Activated CD4-positive, alpha-beta T cell treated with anti-CD3 and anti-CD28 coated beads for 24 hours (primary cell): ENCODE results near the gene SAPCD2.

Source experiments
- DNase-seq, 2 donors: peaks; one replicate each; pipeline ENCODE4 v3.0.0-alpha.2; 2020; ENCODE audit warnings: low read depth in 2 of 2

Gene SAPCD2

DNA sequence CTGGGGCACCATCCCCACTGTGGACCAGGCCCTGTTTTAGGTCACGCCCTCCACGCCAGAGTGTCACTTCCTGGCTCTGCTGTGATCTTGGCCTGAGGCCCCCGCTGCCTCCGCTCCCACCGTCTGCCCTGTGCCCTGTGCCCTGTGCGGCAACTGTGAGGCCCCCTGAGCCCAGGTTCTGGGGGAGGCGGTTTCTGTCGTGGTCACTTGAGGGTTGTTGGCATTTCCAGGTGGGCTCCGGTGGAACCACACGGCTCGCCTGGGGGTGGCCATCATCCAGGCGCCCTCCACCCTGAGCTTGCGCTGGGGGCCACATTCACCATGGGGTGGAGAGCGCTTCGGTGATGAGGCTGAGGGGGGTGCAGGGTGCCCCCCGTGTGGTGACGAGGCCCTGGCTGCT is 37.6 kb upstream of the SAPCD2 start:
- DNase-seq = no peak

GRCh38 chr9:137107312-137107921 is 37.1 kb upstream of the SAPCD2 start:
- no peak for DNase-seq

DNA sequence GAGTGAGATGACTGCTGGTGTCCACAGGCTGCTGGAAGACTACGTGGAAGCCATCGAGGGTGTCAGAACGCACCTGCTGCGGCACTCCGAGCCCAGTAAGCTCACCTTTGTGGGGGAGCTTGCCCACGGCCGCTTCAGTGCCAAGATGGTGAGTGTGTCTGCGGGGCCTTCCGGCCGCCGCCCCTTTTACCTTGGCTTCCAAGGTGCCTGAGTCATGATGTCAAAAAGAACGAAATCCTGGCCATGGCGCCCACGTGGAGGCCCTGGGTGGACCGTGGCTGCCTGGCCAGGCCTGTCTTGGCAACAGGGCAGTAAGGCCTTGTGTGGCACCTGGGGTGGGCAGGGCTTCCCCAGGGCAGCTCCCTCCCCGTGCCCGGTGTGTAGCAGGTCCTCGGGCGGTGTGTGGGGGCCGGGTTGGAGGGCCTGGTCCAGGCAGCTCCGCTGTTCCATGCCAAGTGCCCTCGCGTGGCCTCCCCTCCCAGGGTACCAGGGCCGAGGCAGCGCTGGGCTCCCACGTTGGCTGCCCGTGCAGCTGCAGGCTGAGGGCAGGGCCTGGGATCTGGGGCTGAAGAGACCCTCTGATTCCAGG is 36.4 kb upstream of the SAPCD2 start:
- no peak for DNase-seq

GRCh38 chr9:137105814-137106661 is 35.7 kb upstream of the SAPCD2 start:
- no peak for DNase-seq

DNA sequence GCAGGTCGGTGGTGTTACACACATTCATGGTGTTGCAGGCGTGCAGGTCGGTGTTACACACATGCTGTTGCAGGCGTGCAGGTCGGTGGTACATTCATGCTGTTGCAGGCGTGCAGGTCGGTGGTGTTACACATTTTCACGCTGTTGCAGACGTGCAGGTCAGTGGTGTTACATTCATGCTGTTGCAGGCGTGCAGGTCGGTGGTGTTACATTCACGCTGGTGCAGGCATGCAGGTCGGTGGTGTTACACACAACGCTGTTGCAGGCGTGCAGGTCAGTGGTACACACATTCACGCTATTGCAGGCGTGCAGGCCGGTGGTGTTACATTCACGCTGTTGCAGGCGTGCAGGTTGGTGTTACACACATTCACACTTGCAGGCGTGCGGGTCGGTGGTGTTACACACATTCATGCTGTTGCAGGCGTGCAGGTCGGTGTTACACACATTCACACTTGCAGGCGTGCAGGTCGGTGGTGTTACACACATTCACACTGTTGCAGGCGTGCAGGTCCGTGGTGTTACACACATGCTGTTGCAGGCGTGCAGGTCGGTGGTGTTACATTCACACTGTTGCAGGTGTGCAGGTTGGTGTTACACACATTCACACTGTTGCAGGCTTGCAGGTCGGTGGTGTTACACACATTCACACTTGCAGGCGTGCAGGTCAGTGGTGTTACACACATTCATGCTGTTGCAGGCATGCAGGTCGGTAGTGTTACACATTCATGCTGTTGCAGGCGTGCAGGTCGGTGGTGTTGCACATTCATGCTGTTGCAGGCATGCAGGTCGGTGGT is 33.0 kb upstream of the SAPCD2 start:
- no peak for DNase-seq

GRCh38 chr9:137099231-137099630 is 28.9 kb upstream of the SAPCD2 start:
- no peak for DNase-seq

- DNase-seq = no peak
Measured at GRCh38 chr9:137097761-137098462, 27.6 kb upstream of the SAPCD2 start.

- DNase-seq = no peak
Measured at GRCh38 chr9:137096785-137097546, 26.6 kb upstream of the SAPCD2 start.

GRCh38 chr9:137095664-137096517 is 25.5 kb upstream of the SAPCD2 start:
- DNase-seq = peak; percentile 71 to 79

DNA sequence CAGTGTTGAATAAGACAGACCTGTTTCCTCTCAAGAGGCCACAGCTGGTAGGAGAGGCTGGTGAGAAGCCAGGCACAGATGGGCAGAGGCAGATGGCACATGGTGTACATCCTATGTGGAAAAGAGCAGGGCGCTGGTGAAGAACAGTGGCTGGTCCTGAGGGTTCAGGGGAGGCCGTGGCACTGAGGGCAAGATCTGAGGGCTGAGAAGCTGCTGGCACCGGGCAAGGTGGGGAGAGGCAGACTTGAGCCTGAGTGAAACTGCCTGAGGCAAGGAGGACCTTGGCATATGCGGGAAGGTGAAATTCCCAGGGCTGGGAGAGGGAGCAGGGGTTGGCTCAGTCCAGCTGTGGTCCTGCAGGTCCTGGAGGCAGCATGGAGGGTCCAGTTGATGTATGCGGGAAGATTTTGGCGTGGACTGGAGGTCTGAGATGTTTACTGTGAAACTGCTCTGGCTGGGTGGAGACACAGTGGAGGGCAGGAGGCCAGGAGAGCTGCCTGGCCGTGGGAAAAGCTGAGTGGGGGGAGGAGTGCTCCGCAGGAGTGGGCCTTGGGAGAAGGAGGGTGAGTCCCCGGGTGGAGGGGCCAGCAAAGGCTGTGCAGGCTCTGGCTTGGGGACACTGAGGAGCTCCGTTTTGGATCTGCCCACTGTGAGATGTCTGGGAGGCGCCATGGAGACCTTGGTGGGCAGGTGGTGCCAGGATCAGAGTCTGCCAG is 19.0 kb upstream of the SAPCD2 start:
- DNase-seq = no peak

- DNase-seq = no peak
Measured at GRCh38 chr9:137088121-137088520, 17.8 kb upstream of the SAPCD2 start.

DNA sequence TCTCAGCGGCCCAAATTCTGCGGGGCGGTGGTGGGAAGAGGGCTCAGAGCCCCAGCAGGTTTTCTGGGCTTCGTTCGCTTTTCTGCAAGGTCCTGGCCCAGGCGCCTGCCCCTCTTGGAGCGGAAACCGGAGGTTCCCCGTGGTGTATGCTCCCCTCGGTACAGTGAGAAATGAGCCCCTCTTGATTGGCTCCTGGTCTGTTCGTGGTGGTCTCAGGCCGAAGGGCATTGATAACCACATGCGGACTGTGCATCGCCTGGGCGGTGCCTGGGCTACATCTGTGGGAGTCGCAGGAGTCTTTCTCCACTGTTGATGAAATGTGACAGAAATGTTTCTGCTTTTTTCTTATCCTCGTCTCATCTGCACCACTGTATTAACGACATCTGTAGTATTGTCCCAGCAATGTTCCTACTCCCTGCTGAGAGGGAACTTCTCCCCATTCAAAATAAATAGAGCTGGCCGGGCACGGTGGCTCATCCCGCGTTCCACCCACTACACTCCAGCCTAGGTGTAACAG is 17.1 kb upstream of the SAPCD2 start:
- DNase-seq = no peak

DNA sequence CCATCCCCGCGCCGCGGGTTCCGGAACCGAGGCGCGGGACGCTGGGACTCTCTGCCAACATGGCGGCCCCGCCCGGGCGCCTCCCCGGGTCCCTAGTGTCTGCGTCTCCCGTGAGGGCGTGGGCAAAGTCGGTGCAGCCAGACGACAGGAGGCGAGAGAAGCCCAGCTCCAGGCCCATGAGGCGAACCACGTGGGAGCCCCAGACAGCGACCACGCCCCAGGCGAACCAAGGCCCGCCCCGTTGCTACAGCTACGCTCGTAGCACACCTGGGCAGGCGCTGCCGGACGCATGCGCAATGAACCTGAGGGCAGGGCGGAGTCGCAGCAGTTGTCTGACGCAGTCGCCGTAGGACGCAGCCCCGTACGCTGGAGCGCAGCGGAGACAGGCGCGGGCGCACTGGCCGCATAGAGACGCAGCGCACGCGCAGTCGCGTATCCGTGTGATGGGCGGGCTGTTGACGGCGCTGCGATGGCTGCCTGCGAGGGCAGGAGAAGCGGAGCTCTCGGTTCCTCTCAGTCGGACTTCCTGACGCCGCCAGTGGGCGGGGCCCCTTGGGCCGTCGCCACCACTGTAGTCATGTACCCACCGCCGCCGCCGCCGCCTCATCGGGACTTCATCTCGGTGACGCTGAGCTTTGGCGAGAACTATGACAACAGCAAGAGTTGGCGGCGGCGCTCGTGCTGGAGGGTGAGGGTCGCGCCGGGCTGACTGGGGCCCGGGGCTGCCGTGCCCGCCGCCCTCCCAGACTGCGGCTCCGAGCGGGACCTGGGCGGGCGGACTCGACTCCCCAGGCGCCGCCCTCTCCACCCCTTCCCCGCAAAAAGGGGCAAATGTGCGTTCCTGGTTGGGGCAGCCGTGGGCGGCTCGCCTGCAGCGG is 16.4 kb upstream of the SAPCD2 start, which contains the start of gene MAN1B1:
Gene MAN1B1, plus strand, starts transcription at position 455 of the 878 bp plus-strand sequence. Its CDS starts 15 bp downstream, at position 470.
- DNase-seq = peak; percentile 99

DNA sequence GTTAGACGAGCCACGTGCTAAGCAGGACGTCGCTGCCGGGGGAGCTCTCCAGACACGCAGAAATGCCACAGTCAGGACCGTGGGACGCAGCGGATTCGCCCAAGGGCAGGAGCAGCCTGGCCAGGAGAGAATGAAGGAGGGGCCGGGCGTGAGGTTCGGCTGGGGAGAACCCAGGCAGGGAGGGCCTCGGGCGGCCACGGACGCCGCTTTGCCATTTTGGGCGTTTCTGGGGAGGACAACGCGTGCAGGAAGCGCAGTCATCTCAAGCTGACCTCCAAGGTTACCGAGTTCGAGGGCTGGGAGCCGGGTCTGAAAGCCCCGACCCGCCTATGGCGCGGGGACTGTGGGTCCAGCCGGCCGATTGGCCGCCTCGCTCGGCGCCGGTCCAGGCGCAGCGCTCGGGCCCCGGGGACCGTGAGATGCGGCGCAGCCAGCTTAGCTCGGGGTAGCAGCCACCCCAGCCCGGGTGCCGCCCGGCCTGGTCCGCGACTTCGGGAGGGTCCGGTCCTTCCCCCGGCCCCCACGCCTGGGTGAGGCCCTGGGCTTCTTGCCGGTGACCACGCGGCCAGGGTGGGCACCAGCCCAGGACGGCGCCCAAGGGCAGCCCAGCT is 15.7 kb upstream of the SAPCD2 start:
- DNase-seq = peak in 1 of 2 donors; percentile 11

DNA sequence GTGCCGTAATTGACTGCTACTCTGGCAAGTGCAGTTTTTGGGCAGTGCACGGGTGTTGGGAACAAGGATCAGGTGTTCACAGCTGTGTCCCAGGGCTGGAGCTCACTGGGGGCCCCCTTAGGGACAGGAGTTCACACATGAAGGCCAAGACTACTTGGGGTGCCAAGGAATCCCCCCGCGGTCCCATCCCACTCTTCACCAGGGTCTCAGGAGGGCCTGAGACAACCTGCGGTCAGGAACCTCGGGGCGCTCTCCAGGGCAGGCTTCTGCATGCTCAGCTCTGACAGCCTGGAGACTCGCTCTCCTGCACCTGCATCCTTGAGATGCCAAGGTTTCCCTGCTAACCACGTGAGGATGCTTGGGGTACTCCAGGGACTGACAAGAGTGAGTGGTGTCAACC is 14.2 kb upstream of the SAPCD2 start:
- DNase-seq = no peak

DNA sequence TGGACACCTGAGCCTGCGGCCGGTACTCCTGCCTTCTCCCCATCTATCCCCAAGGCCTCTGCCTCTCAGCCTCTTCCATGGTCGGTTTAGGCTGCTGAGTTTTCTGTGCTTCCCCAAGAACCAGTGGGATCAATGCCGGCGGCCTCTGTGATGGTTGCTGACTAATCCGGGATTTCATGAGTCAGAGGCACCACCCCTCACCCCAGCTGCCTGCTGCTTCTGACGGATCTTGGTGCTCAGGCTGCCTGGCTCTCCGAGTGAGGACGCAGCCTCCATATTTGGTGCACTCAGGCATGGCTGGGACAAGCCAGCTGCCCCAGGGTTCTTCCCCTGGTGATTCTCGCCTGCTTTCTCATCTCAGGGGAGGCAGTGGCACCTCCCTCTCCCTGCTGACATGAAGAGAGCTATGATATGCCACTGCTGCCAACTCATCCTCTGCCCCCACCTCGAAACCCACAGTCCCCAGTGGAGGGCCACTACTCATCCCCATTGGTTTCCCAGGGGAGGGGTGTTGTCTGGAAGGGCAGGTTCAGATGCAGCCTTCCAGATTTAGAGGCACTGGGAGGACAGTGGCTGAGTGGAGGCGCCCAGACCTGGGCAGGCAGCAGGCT is 13.1 kb upstream of the SAPCD2 start:
- no peak for DNase-seq

DNA sequence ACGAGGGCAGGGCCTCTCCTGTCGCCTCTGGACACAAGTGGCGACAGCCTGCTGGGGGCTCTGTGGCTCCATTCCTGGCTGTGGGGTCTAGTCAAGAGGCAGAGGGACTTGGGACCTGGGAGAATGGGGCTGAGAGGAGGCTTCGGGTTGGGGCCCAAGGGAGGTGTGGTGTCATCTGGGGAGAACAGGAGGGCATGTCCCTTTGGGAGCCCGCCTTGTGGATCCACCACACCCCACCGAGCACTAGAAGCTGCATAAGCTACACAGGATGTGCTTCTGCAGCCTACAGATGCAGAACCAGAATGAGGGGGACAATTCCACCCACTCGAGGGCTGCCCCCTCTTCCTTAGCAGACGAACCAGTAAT is 12.6 kb upstream of the SAPCD2 start:
- no peak for DNase-seq
